GM10248 (cell line): ENCODE data around the gene TTYH3.
"Not testable (repeated sequence)": the region's sequence is repeated elsewhere in the genome, so short reads cannot be mapped to it uniquely, and the experiment has no call there.

Source experiments
- CTCF ChIA-PET: fragments of 300-600 bp; sonication (Branson Sonifier 250); formaldehyde crosslinking; extraction: SDS; loops from one replicate; lab custom pipeline; 2021; ENCODE audit warnings: antibody characterized with exemption; lab: Yijun Ruan, JAX
- POLR2A ChIA-PET: fragments of 350-650 bp; sonication (Branson Sonifier 250); formaldehyde crosslinking; extraction: SDS; loops from one replicate; lab custom pipeline; 2020; ENCODE audit warnings: antibody characterized with exemption; lab: Yijun Ruan, JAX
- DNase-seq: peaks from one replicate; pipeline ENCODE4 v3.0.0; 2012; ENCODE audit errors: extremely low spot score
- CTCF ChIP-seq: IDR thresholded peaks from 2 replicates; pipeline ENCODE4 v1.5.1; 2012; ENCODE audit warnings: mild to moderate bottlenecking, low read depth; ENCODE audit errors: extremely low read depth, missing control alignments, control extremely low read depth

TTYH3 gene

GRCh38 chr7:2607122-2607922 is 24.5 kb upstream of the TTYH3 start:
- TF ChIP-seq CTCF = no peak
- ChIA-PET POLR2A (no interaction called here), CTCF (interaction anchor here (1.1 to 3.2 kb wide), 2 partner anchors 10 to 102 kb away, joined by 3 to 13 read pairs; no protein-coding TSS in a partner anchor)
- DNase-seq = no peak

- POLR2A ChIA-PET = no interaction called here
- CTCF ChIA-PET = interaction anchor here (0.6 to 3.2 kb wide), 14 partner anchors 9 to 197 kb away, joined by 3 to 13 read pairs (median 3); no protein-coding TSS in a partner anchor
- TF ChIP-seq CTCF = no peak
- no peak for DNase-seq
Measured at GRCh38 chr7:2607923-2608904, 23.6 kb upstream of the TTYH3 start.

- ChIA-PET CTCF (interaction anchor here (0.6 to 3.2 kb wide), 14 partner anchors 8 to 196 kb away, joined by 3 to 13 read pairs (median 3); no protein-coding TSS in a partner anchor), POLR2A (no interaction called here)
- peak; percentile 74 for DNase-seq
- TF ChIP-seq CTCF = peak; percentile 52
Measured at GRCh38 chr7:2608921-2609411, 22.8 kb upstream of the TTYH3 start.

- CTCF ChIA-PET = interaction anchor here (1.1 to 1.7 kb wide), 5 partner anchors 9 to 182 kb away, joined by 3 to 8 read pairs (median 4); no protein-coding TSS in a partner anchor
- DNase-seq, POLR2A ChIA-PET: not testable (repeated sequence)
Measured at GRCh38 chr7:2609646-2610045, 22.1 kb upstream of the TTYH3 start.

- ChIA-PET CTCF (interaction anchor here (0.8 to 1.6 kb wide), 3 partner anchors 9 to 99 kb away, joined by 3 to 5 read pairs (median 4); no protein-coding TSS in a partner anchor), POLR2A (no interaction called here)
- TF ChIP-seq CTCF = no peak
- no peak for DNase-seq
Measured at GRCh38 chr7:2610466-2610865, 21.3 kb upstream of the TTYH3 start.

GRCh38 chr7:2610898-2611297 is 20.9 kb upstream of the TTYH3 start:
- no peak for DNase-seq
- no peak for TF ChIP-seq CTCF
- POLR2A ChIA-PET = no interaction called here
- CTCF ChIA-PET = interaction anchor here (0.8 to 1.6 kb wide), 3 partner anchors 9 to 99 kb away, joined by 3 to 5 read pairs (median 4); no protein-coding TSS in a partner anchor
